Fibroblast of mammary gland (primary cell): ENCODE data around the gene FSTL4.

Experiments
- DNase-seq: peaks from one replicate; pipeline ENCODE4 v3.0.0-alpha.2; 2010; ENCODE audit warnings: low read depth
- H3K4me3 ChIP-seq: 2 replicates; pipeline ENCODE4 v1.5.1; 2011; ENCODE audit warnings: low read depth, mild to moderate bottlenecking, low read length, moderate library complexity; ENCODE audit not compliant: control insufficient read depth
- TF ChIP-seq, protein P1 (sequence below): conservative IDR thresholded peaks from 2 replicates; pipeline ENCODE4 v1.5.1; 2011; ENCODE audit warnings: low read depth, low read length, inconsistent platforms; ENCODE audit not compliant: control insufficient read depth, insufficient read depth

The FSTL4 gene

DNA sequence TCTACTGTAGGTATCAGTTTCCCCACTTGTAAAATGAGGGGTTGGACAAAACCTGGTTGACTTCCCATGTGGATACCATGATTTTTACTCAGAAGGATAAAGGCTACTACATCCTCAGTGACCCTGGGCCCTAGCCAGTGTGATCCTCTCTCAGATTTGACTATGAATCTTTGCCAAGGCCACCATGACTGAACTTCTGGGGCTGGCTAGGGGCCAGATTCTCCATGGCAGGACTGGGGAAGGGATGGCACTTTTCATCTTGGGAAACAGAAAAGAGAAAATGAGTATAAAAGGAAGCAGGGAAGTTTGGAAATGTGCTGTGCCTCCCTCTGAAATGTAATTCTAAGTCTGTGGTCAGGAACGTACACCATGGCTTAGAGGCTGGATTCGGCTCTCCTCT, 1.4 kb upstream of the FSTL4 start:
- H3K4me3 ChIP-seq: no peak overlapping the region
- no peak for DNase-seq
- TF ChIP-seq, protein P1, sequence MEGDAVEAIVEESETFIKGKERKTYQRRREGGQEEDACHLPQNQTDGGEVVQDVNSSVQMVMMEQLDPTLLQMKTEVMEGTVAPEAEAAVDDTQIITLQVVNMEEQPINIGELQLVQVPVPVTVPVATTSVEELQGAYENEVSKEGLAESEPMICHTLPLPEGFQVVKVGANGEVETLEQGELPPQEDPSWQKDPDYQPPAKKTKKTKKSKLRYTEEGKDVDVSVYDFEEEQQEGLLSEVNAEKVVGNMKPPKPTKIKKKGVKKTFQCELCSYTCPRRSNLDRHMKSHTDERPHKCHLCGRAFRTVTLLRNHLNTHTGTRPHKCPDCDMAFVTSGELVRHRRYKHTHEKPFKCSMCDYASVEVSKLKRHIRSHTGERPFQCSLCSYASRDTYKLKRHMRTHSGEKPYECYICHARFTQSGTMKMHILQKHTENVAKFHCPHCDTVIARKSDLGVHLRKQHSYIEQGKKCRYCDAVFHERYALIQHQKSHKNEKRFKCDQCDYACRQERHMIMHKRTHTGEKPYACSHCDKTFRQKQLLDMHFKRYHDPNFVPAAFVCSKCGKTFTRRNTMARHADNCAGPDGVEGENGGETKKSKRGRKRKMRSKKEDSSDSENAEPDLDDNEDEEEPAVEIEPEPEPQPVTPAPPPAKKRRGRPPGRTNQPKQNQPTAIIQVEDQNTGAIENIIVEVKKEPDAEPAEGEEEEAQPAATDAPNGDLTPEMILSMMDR: no peak

DNA sequence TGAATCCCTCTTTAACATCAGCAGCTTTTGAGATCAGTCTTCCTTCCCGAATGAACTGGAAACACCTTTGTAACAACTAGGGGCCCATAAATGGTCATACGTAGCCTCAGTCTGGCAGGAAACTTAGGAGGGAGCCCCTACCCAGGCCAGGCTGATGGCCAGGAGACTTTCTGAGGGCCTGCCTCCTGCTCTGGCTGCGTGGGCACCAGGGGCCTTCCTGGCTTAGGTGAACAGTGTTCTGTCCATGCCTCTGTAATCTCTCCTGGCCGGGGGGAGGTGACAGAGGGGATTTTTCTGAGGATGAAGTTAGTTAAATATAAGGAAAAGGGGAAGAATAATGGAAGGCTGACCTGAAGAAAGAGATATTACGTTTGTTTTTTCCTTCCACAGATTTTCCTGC, 843 bp upstream of the FSTL4 start:
- TF ChIP-seq, protein P1: no peak
- H3K4me3 ChIP-seq: no peak overlapping the region
- DNase-seq: no peak

DNA sequence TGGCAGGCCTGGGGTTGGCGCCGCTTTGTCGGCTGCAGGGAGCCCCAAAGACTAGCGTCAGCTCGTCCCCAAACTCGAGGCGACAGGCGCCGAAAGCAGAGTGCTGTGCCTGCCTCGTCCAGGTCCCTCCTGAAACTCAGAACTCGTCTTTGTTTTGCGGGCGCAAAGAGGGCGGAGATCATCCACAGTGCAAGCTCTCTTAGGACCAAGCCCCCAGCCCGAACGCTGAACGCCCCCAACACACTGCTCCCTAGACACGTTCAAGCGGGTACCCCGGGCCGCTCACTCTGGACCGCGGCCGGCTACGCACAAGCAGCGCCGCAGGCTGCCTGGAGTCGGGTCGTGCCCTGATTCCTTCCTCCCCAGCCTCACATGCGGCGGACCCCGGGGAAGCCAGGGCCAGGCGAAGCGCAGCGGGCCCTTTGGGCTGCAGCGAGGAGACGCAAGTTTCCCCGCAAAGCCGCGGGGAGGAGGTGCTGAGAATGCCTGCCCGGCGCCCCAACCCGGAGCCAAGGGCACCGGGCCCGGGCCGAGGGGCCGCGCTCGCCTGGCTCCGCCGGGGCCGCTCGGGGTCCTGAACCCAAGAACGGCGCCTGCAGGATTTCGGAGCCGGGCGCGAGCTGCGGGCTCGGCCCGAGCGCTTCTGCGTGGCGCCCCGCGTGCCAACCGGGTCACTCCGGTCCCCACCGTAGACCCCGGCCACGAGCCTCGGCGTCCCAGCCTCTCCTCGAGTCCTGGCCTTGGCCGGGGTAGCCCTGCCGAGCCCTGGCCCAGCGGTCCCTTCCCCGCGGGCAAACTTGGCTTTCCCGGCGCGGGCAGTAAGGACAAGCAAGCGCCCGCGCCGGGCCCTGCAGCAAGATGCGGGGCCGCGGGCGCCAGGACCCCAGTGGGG, 738 bp downstream of the FSTL4 start:
- no peak overlapping the region for H3K4me3 ChIP-seq
- TF ChIP-seq, protein P1: no peak
- DNase-seq: no peak

DNA sequence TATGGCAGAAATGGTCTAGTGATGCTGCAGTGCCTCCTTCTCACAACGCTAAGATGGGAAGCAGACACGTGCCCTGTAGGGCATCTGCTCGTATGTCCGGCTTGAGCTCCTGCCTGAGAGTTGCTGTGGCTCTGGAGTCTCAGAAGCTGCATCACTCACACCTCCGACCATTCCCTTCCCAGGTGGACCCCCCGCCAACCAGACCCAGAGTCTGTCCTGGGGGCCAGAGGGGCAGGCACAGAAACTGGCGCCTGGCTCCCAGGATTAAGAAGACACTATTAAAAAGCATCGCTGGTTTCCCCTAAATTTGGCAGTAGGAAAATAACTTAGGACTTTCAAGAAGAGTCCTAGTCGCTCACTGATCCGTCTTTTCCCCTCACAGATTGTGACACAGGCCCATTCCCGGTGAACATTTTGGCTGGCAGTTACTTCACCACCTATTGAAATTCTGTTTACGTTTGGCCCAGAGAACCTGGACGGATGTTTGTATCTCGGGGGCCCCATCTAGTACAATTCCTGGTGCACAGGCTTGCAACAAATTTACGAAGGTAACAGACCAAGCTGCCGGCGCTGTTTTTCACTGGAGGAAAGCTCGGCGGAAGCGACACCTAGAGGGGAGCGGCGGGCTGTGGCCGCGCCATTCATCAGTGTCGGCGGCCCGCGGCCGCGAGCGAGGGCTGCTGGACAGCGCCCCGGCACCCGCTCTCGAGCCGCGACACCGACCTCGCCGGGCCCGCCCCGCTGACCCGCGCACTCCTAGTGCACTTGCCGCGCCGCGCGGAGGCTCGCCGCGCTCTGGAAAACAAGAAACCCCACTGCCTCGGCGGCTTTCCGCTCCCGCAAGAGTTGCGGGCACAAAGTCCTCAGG, 1.6 kb downstream of the FSTL4 start:
- no peak overlapping the region for H3K4me3 ChIP-seq
- DNase-seq: peak; percentile 13
- TF ChIP-seq, protein P1: peak; percentile 20

DNA sequence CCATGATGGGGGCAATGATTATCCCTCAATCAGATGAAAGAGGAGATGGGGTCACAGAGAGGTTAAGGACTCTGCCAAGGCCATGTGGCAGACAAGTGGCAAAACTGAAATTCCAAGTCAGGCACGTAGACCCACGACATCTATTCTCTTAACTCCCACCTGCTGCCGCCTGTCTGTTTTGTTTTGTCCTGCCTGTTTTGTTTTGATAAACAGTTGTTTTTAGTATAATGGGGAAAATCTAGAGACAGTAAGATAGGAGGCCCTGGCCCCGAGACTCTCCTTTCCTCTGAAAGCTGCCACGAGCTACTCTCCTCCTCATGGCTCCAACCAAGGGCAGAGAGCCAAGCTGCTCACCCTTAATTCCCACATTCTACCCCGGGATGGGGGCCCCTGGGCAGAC, 4.9 kb downstream of the FSTL4 start:
- no peak for DNase-seq
- no peak overlapping the region for H3K4me3 ChIP-seq
- TF ChIP-seq, protein P1: no peak

DNA sequence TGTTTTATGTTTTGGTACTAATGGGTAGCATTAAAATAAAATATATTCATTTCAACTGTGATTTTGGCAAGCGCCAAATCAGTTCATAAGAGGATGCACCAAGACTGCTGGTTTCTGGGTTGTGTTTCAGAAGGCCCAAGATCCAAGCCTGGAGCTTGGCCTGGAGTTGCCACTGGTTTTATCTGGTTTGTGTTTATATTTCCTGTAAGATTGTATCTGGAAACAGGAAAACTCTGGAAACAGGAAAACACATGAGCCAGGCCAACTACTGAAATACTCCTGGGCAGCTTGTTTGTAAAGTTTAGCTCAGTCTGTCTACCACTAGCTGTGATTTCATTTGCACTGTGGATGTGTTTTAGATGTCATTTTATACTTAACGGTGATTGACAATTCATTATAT, 5.5 kb downstream of the FSTL4 start:
- DNase-seq: no peak
- no peak overlapping the region for H3K4me3 ChIP-seq
- TF ChIP-seq, protein P1: no peak
